Fibroblast of skin of right quadriceps (primary cell): ENCODE results near the gene FAM90A1.
"Not testable (repeated sequence)": the region's sequence is repeated elsewhere in the genome, so short reads cannot be mapped to it uniquely, and the experiment has no call there.

Source experiments
- DNase-seq: peaks from one replicate; pipeline ENCODE4 v3.0.0-alpha.2; 2013

Gene FAM90A1

GRCh38 chr12:8233300-8233855 is 6.0 kb upstream of the FAM90A1 start:
- not testable (repeated sequence) for DNase-seq

GRCh38 chr12:8231666-8232608 is 4.5 kb upstream of the FAM90A1 start:
- peak; percentile 86 for DNase-seq

DNA sequence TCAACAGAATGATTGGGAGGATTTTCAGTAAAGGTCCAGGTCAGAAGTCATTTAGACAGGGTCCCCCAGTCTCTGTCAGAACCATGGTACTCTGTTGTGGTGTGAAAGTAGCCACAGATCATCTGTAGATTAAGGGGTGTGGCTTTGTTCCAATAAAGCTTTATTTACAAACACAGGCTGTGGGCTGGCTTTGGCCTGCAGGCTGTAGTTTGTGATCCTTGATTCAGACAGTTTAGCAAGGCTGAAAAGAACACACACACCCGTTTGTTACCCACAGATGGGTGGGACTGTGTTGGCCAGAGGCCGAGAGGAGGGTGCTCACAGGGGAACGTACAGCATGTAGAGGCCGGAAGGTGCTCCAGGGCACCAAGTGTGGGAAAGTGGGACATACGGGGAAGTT is 3.6 kb upstream of the FAM90A1 start:
- not testable (repeated sequence) for DNase-seq

GRCh38 chr12:8229486-8229885 is 2.1 kb upstream of the FAM90A1 start:
- DNase-seq = not testable (repeated sequence)

DNA sequence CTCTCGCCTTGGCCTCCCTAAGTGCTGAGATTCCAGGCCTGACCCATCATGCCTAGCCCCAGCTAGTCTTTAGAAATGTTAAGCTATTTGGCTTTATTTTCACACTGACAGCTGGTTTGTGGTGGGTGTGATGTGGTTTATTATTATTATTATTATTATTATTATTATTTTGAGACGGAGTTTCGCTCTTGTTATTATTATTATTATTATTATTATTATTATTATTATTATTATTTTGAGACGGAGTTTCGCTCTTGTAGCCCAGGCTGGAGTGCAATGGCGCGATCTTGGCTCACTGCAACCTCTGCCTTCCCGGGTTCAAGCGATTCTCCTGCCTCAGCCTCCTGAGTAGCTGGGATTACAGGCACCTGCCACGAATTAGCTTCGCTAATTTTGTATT is 1.2 kb upstream of the FAM90A1 start:
- DNase-seq = not testable (repeated sequence)

GRCh38 chr12:8227732-8228077 is 287 bp upstream of the FAM90A1 start:
- DNase-seq = not testable (repeated sequence)

- DNase-seq = no peak
Measured at GRCh38 chr12:8226355-8226754, 1.1 kb downstream of the FAM90A1 start.

- DNase-seq = not testable (repeated sequence)
Measured at GRCh38 chr12:8224782-8225181, 2.6 kb downstream of the FAM90A1 start.

GRCh38 chr12:8223646-8224045 is 3.8 kb downstream of the FAM90A1 start:
- not testable (repeated sequence) for DNase-seq

GRCh38 chr12:8222303-8222702 is 5.1 kb downstream of the FAM90A1 start:
- DNase-seq = not testable (repeated sequence)

DNA sequence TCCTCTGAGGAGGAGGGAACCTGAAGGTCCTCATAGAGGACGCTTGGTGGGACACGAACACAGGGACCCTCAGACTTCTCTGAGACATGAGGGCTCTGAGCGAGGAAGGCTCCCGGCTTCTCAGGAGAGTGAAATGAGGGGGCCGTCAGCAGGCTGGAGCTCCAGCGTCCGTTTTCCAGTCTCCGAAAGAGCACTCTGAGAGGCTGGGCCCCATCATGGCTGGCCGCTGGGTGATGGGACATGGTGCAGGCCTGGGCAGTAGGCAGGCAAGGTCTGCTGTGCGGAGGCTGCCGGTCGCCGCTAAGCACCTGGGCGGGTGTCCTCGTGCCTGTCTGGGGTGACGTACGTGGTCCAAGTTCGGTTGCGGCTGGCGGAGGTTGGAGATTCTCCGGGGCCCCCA is 5.6 kb downstream of the FAM90A1 start:
- not testable (repeated sequence) for DNase-seq

- not testable (repeated sequence) for DNase-seq
Measured at GRCh38 chr12:8221375-8221774, 6.0 kb downstream of the FAM90A1 start.

DNA sequence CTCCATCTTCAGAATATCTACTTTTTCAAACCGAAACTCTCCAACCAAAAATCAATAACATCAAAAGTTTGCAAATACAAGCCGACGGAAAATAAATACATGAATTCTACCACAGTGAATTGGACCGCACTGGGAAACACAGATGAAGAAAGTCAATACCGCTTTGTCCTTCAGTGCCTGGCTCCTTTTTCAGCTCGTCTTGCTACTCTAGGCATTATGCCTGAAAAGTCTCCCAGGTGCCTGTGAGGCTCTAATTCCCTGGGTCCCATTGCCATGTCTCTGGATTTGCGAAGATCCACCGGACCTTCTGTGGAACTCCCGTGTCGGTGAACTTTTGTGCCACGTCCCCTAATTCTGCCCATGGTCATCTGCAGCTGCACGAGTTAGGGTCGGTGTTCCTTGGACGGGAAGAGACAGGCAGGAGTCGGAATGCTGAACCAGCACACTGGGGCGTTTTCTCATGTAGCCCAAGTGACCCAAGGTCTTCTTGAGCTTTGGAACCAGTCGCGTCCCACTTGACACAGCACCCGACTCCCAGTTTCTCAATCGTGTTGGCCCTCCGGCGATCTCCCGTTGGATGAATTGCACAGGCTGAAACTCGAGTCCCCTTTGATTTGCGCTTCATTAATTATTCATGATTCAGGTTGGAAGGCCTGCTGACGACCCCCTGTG is 8.6 kb downstream of the FAM90A1 start:
- DNase-seq = not testable (repeated sequence)

GRCh38 chr12:8197685-8198308 is 29.6 kb downstream of the FAM90A1 start:
- DNase-seq = peak; percentile 86

GRCh38 chr12:8188088-8188487 is 39.3 kb downstream of the FAM90A1 start:
- not testable (repeated sequence) for DNase-seq

GRCh38 chr12:8184206-8184605 is 43.2 kb downstream of the FAM90A1 start:
- not testable (repeated sequence) for DNase-seq

DNA sequence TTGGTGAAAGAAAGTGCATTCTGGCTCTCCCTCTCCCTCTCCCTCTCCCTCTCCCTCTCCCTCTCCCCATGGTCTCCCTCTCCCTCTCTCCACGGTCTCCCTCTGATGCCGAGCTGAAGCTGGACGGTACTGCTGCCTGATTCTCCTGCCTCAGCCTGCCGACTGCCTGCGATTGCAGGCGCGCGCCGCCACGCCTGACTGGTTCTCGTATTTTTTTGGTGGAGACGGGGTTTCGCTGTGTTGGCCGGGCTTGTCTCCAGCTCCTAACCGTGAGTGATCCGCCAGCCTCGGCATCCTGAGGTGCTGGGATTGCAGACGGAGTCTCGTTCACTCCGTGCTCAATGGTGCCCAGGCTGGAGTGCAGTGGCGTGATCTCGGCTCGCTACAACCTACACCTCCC is 44.1 kb downstream of the FAM90A1 start:
- not testable (repeated sequence) for DNase-seq

GRCh38 chr12:8182923-8183322 is 44.5 kb downstream of the FAM90A1 start:
- DNase-seq = not testable (repeated sequence)

DNA sequence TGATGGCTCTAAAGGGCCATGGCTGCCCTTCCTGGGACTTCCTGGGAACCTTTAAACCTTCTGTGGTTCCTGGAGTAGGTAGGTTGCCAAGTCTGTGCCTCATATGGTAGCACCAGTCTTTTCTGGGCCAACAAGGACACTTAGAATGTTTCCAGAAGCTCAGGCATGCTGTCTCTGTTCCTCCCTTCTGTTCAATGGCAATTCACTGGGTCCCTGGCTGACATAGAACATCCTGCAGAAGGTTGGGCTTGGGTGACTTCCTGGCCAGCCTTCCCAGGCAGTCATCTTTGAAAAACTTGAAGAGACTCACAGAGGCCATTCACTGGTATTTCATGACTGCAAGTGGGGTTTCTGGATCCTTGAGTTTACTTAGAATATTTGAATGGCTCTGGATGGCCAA is 46.1 kb downstream of the FAM90A1 start:
- DNase-seq = not testable (repeated sequence)

GRCh38 chr12:8179989-8180585 is 47.3 kb downstream of the FAM90A1 start:
- DNase-seq = peak; percentile 71

- DNase-seq = not testable (repeated sequence)
Measured at GRCh38 chr12:8172911-8173310, 54.5 kb downstream of the FAM90A1 start.
